GM12892 (cell line): ENCODE results near the gene STAU1.

ENCODE experiments used
- POLR2A ChIP-seq: IDR thresholded peaks from 2 replicates; pipeline ENCODE4 v1.6.1; 2011; ENCODE audit warnings: low read depth, low read length, control low read depth
- POLR2AphosphoS5 ChIP-seq: IDR thresholded peaks from 2 replicates; pipeline ENCODE4 v1.6.1; 2011; ENCODE audit warnings: low read depth, low read length, control low read depth
- TAF1 ChIP-seq: IDR thresholded peaks from 2 replicates; pipeline ENCODE4 v1.6.1; 2011; ENCODE audit warnings: low read depth, mild to moderate bottlenecking, control low read depth, low read length, borderline replicate concordance

- TF ChIP-seq POLR2A (no peak), TAF1 (no peak), POLR2AphosphoS5 (no peak)
Observed at GRCh38 chr20:49169547-49169946, 18.6 kb downstream of the STAU1 start.
